ENCODE data around the gene INSYN2B. TPM values are rescaled to one million over a fixed set of nuclear protein-coding genes. Genes with fewer than 3 reads are reported as not detected.
A peak's percentile ranks its signal among the peaks of the same experiment; 100 is the strongest.

Gene INSYN2B
- total RNA-seq, 2 experiments from 2014 or later: not detected

DNA sequence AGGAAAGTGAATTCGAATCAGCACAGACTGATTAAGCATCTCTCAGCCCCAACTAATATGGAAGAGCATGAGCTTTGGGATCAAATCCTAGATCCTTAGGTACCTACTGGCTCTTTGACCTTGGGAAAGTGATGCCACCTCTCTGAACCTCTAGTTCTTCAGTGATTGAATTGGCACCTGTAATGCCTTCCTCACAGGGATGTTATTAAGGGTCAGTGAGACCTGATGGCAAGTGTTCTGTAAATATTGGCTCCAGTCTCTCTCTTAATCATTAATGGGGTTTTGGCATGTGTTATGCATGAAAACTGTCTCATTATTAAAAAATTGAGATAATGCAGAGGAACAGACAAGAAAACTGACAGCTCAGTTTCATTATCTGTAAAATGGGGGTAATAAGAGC, 115.8 kb downstream of the INSYN2B start:
- Mint-ChIP-seq H3K4me3 (no peak overlapping the region), H3K36me3 (peaks cover 19% of the 10 kb centered on the region), H3K27me3 (no peaks in the 10 kb centered on the region), H3K4me1 (peaks cover 16% of the 10 kb centered on the region), H3K27ac (no peak overlapping the region), H3K9me3 (ENCODE audit: low read depth) (no peaks in the 10 kb centered on the region)
- DNase-seq (no peak), ATAC-seq (no peak)
- CTCF ChIA-PET: no interaction called here

DNA sequence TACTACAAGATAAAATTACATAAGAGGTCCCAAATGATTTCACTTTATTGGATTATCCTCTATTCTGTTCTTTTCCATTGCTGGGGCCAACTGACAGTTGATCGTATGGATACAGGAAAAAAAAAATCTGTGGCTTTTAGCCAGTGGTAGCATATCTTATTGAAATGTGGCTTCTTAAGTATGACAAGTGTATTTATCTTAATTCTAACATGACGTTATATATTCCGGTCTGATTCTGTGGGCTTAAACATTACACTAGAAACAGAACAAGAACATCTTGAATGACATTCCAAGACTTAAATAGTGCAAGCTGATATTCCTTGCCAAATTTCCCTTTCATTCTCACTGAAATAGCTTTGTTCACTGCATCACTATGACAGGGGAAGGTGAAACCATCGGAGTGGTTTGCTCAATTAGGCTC, 117.9 kb downstream of the INSYN2B start:
- DNase-seq (no peak), ATAC-seq (no peak)
- Mint-ChIP-seq H3K27ac (no peak overlapping the region), H3K9me3 (ENCODE audit: low read depth) (no peaks in the 10 kb centered on the region), H3K36me3 (peaks cover 12% of the 10 kb centered on the region), H3K4me3 (no peak overlapping the region), H3K4me1 (peaks cover 21% of the 10 kb centered on the region), H3K27me3 (no peaks in the 10 kb centered on the region)
- CTCF ChIA-PET: no interaction called here

DNA sequence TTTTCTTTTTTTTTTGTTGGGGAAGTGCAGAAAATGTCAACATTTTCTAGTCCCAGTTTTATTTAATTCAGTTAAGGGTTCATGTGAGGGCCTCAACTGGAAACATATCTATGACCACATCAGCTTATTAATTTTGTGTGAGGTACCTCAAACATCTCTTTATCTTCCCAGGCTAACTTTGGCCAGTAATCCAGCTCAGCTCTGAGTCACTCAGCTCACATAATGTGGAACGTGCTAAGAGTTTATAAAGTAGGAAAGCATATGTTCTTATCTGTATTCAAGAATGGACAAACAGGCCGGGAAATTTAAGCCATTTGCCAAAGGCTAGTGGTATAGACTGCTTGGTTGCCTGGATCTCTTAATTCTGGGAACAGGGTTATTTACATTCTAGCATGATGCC, 118.4 kb downstream of the INSYN2B start:
- no peaks in the 10 kb centered on the region for H3K9me3 Mint-ChIP-seq (ENCODE audit: low read depth)
- ATAC-seq: no peak
- peaks cover 15% of the 10 kb centered on the region for H3K36me3 Mint-ChIP-seq
- H3K27ac Mint-ChIP-seq: no peak overlapping the region
- no peak overlapping the region for H3K4me3 Mint-ChIP-seq
- no peak for DNase-seq
- CTCF ChIA-PET: no interaction called here
- no peaks in the 10 kb centered on the region for H3K27me3 Mint-ChIP-seq
- peaks cover 21% of the 10 kb centered on the region for H3K4me1 Mint-ChIP-seq

DNA sequence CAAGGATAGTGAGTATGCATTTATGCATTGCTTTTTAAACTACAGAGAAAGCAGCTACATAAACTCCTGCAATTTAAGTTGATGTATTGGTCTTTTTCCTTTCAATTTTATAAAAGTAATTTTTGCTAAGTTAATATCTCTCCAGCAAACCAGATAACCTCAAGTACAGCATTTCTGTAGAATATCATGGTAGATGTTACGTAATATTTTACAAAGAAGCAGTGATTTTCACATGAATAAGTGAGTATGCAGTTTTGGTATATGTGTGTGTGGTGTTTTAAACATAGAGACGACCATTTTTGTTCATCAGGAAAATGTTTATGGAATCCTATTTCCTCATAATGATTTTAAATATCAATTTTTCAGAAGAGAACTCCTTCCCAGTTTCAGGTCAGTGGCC, 118.9 kb downstream of the INSYN2B start:
- H3K9me3 Mint-ChIP-seq (ENCODE audit: low read depth): no peaks in the 10 kb centered on the region
- no peak overlapping the region for H3K27ac Mint-ChIP-seq
- no peak for ATAC-seq
- DNase-seq: no peak
- no peaks in the 10 kb centered on the region for H3K27me3 Mint-ChIP-seq
- no peak overlapping the region for H3K4me3 Mint-ChIP-seq
- CTCF ChIA-PET: no interaction called here
- peaks cover 12% of the 10 kb centered on the region for H3K36me3 Mint-ChIP-seq
- H3K4me1 Mint-ChIP-seq: peaks cover 20% of the 10 kb centered on the region

DNA sequence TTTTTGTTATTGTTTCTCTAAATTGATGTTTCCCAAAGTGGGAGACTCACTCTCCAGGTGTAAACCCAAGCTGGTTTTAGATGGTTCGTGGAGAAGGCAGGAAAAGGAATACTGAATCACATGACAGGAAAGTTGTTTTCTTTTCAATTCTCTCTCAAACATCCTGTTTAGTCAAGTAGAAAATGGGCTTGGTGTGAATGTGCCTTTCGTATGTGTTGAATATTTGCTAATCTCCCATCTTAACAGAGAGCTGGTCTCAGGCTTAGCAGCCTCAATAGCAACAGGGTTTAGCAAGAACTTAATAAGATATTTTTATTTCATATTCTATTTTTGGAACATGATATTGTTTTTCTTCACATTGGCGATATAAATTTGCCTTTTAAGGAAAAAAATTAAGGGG, 119.7 kb downstream of the INSYN2B start:
- H3K9me3 Mint-ChIP-seq (ENCODE audit: low read depth): no peaks in the 10 kb centered on the region
- DNase-seq (no peak), ATAC-seq (peak; percentile 33)
- no peak overlapping the region for H3K4me3 Mint-ChIP-seq
- peaks cover 21% of the 10 kb centered on the region for H3K4me1 Mint-ChIP-seq
- CTCF ChIA-PET: no interaction called here
- H3K27me3 Mint-ChIP-seq: no peaks in the 10 kb centered on the region
- peak overlapping the region; percentile 52 for H3K27ac Mint-ChIP-seq
- H3K36me3 Mint-ChIP-seq: peaks cover 17% of the 10 kb centered on the region

DNA sequence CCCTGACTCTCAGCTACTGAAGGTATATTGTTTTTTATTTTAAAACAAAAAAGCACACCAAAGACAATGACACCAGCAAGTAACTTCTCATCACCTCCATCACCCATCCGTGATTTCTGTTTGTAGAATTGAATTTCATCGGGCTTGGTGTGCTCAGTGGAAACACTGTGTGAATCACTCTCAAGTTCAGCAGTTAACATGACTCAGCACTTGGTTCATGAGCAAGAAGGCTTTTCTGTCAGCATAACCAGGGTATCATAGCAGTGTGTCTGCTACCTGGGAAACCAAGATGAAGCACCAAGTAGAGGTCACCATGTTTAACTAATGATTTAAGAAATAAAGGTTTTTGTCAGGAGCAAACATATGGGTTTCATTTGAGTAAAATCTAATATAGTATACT, 123.7 kb downstream of the INSYN2B start:
- Mint-ChIP-seq H3K4me3 (no peak overlapping the region), H3K9me3 (ENCODE audit: low read depth) (no peaks in the 10 kb centered on the region), H3K36me3 (peaks cover 40% of the 10 kb centered on the region), H3K27ac (no peak overlapping the region), H3K27me3 (no peaks in the 10 kb centered on the region), H3K4me1 (peaks cover 19% of the 10 kb centered on the region)
- CTCF ChIA-PET: no interaction called here
- DNase-seq (no peak), ATAC-seq (no peak)

DNA sequence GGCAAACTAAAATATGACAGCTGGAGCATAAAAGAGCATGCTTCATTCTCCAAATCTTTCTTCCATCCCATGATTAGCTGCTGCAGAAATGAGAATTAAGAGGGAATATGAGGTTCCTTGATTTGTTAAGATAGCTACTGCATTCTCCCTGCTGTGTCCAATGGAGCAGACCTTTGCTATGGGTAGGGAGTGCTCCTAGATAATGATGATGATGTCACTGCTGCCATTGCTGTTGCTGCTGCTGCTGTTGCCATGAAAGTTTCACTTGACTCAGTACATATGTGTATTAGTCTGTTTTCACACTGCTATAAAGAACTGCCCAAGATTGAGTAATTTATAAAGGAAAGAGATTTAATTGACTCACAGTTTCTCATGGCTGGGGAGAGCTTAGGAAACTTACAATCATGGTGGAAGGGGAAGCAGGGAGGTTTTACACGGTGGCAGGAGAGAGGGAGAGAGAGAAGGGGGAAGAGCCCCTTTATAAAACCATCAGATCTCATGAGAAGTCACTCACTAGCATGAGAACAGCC, 128.9 kb downstream of the INSYN2B start:
- peaks cover 5% of the 10 kb centered on the region for H3K4me1 Mint-ChIP-seq
- CTCF ChIA-PET: interaction anchor here (0.8 kb wide), 1 partner anchor 16 kb away, joined by 4 read pairs; no protein-coding TSS in a partner anchor
- ATAC-seq: no peak
- H3K9me3 Mint-ChIP-seq (ENCODE audit: low read depth): peaks cover 22% of the 10 kb centered on the region
- H3K36me3 Mint-ChIP-seq: peaks cover 81% of the 10 kb centered on the region
- DNase-seq: no peak
- H3K27ac Mint-ChIP-seq: no peak overlapping the region
- H3K4me3 Mint-ChIP-seq: no peak overlapping the region
- no peaks in the 10 kb centered on the region for H3K27me3 Mint-ChIP-seq

DNA sequence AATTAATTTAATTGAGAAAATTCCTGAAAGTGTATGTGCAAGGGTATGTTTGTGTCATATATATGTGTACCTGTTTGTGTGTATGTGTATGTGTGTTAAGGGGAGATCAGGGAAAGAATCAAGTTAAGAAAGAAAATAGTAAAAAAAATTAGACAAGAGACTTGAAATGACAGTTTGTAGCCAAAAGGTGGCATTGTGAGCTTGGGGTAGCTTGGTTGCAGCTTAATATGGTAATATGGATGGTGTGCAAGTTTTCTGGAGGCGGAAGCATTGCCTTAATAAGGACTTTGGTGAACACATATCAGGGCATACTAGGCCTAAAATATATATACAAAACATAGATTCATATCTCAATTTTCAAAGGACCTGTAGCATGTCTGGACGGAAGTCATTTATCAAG, 129.9 kb downstream of the INSYN2B start:
- no peak for ATAC-seq
- CTCF ChIA-PET: no interaction called here
- Mint-ChIP-seq H3K4me1 (peaks cover 3% of the 10 kb centered on the region), H3K4me3 (no peak overlapping the region), H3K36me3 (peaks cover 77% of the 10 kb centered on the region), H3K9me3 (ENCODE audit: low read depth) (peaks cover 22% of the 10 kb centered on the region), H3K27me3 (no peaks in the 10 kb centered on the region), H3K27ac (no peak overlapping the region)
- DNase-seq: no peak

DNA sequence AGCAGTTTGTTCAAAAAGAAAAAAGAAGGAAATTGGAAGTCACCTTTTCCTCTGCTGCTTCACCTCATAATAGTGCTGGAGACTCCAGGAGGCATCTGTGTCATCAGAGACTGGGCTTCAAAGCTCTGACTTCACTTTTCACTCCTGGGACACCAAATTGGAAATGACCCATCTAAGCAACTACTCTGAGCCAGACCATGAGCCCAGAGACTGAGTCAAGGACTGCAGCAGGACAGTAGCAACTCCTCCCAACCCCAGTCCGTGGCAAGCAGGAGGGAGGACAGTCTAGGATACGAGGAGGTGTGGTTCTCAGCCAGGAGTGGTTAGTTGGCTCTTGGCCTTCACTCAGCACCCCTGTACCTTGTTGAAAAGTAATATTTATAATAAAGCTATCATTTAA, 131.5 kb downstream of the INSYN2B start:
- no peak overlapping the region for H3K4me3 Mint-ChIP-seq
- H3K36me3 Mint-ChIP-seq: peaks cover 81% of the 10 kb centered on the region
- no peak for ATAC-seq
- CTCF ChIA-PET: no interaction called here
- no peak overlapping the region for H3K27ac Mint-ChIP-seq
- H3K4me1 Mint-ChIP-seq: peaks cover 8% of the 10 kb centered on the region
- H3K9me3 Mint-ChIP-seq (ENCODE audit: low read depth): peaks cover 22% of the 10 kb centered on the region
- H3K27me3 Mint-ChIP-seq: no peaks in the 10 kb centered on the region
- DNase-seq: no peak

DNA sequence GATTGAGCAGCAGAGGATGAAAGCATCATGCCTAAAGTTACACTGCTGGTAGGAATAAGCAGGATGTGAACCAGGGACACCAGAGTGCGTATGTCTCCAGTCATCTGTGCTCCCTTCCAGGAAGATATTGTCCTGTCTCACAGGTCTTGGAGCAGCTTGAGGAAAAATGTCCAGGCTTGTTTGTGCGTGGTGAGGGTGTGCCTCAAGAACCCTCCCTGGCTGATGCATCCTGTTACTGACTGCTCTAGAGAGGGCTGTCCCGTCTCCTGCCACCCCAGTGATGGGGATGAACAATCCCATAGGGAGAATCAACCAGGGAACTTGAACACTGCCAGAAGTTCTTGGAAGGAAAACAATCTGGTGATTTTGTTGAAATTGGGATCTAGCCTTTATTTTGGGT, 132.0 kb downstream of the INSYN2B start:
- Mint-ChIP-seq H3K36me3 (peaks cover 82% of the 10 kb centered on the region), H3K9me3 (ENCODE audit: low read depth) (peaks cover 22% of the 10 kb centered on the region), H3K4me3 (no peak overlapping the region), H3K4me1 (peaks cover 8% of the 10 kb centered on the region), H3K27me3 (no peaks in the 10 kb centered on the region), H3K27ac (no peak overlapping the region)
- ATAC-seq (no peak), DNase-seq (no peak)
- CTCF ChIA-PET: no interaction called here

DNA sequence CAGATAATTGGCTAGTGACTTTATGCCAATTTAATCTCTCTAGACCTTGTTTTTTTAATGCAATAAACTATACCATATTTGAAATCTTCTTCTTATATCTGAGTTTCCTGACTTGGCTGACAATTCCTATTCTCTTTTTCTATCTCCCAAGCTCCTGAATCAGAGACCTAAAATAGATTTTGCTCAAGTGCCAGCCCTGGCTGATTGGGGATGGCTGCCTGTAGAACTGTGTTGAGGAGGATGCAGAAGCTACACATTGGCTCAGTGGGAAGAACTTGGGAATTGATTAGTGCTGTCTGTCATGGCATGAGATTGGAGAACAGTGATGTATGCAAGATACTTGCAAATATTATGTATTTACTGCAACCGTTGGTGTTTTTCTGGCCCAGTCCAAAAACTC, 132.8 kb downstream of the INSYN2B start:
- CTCF ChIA-PET: no interaction called here
- no peaks in the 10 kb centered on the region for H3K27me3 Mint-ChIP-seq
- ATAC-seq (no peak), DNase-seq (no peak)
- peaks cover 22% of the 10 kb centered on the region for H3K9me3 Mint-ChIP-seq (ENCODE audit: low read depth)
- peaks cover 8% of the 10 kb centered on the region for H3K4me1 Mint-ChIP-seq
- H3K36me3 Mint-ChIP-seq: peaks cover 80% of the 10 kb centered on the region
- no peak overlapping the region for H3K4me3 Mint-ChIP-seq
- no peak overlapping the region for H3K27ac Mint-ChIP-seq

DNA sequence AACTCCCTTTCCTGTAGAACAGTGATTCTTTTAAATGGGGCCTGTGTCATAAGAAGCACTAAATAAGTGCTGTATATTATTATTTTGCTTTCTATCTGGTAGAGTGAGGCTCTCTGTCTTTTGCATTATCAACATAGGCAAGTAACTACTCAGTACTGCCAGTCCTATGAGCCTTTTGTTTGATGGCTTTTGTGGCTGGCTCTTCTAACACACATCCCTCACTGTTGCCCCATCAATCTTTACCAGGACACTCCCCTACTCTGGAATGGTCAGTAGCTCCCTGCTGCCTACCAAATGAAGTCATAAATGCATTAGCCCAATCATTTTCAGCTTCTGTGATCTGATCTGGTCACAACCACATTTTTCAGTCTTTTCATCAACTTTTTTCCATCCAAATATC, 137.6 kb downstream of the INSYN2B start:
- DNase-seq: no peak
- ATAC-seq: no peak
- Mint-ChIP-seq H3K36me3 (peaks cover 73% of the 10 kb centered on the region), H3K27ac (no peak overlapping the region), H3K9me3 (ENCODE audit: low read depth) (no peaks in the 10 kb centered on the region), H3K4me1 (peaks cover 28% of the 10 kb centered on the region), H3K27me3 (no peaks in the 10 kb centered on the region), H3K4me3 (no peak overlapping the region)
- CTCF ChIA-PET: no interaction called here

DNA sequence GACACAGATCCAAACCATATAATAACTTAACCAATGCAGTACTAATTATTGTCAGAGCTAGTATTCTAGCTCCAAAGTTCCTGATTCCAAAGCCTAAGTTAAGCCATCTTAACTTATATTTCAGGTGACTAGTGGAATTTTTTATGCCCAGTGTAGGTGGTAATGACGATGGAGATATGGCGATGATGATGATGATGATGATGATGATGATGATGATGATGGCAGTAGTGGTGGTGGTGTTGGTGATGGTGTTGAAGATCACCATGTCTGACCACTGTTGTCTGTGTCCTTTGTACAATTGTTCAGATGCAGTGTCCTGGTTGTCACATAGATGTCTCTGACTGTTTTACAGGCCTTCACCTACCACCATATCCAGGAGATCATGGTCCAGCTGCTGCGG, 139.9 kb downstream of the INSYN2B start:
- Mint-ChIP-seq H3K36me3 (peaks cover 65% of the 10 kb centered on the region), H3K27ac (no peak overlapping the region), H3K4me3 (no peak overlapping the region), H3K27me3 (no peaks in the 10 kb centered on the region), H3K9me3 (ENCODE audit: low read depth) (no peaks in the 10 kb centered on the region), H3K4me1 (peaks cover 42% of the 10 kb centered on the region)
- DNase-seq: no peak
- ATAC-seq: no peak
- CTCF ChIA-PET: no interaction called here

DNA sequence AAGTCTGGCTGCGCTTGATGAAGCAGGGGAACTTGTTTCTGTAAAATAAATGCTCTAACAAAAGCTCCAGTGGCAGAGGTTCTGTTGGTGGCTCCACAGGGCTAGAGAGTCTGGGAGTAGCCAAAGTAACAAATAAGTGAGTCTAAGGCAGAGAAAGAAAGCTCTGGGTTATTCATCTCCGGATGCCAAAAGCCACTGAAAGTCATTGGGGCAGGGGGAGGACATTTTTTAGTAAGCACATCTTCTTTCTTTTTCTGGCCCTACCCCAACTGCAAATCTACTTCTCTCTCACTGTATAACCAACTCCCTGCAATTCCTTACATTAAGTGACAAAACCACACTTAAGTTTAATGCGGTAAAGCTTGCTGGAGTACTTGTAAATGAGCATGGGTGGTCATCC, 141.6 kb downstream of the INSYN2B start:
- peaks cover 53% of the 10 kb centered on the region for H3K36me3 Mint-ChIP-seq
- CTCF ChIA-PET: interaction anchor here (1.0 to 1.3 kb wide), 2 partner anchors 11 to 19 kb away, joined by 3 to 4 read pairs; no protein-coding TSS in a partner anchor

DNA sequence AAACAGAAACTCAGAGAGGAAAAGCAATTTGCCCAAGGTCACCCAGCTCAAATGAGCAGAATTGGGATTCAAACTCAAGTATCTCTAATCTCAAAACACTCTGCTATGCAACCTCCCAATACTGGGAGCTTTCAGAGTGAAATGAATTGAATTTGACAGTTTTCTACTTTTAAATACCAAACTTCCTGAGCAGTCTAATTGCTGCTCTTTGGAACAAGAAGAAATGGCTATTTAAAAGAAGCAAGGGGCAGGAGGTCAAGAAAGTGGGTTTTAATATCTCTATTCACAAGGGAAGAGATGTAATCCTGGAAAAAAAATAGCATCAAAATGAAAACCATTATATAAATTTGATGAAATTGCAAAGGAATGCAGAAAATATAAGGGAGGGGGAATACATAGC, 142.6 kb downstream of the INSYN2B start:
- peaks cover 54% of the 10 kb centered on the region for H3K4me1 Mint-ChIP-seq
- no peak for ATAC-seq
- DNase-seq: no peak
- peaks cover 49% of the 10 kb centered on the region for H3K36me3 Mint-ChIP-seq
- CTCF ChIA-PET: interaction anchor here (1.0 to 1.6 kb wide), 3 partner anchors 9 to 55 kb away, joined by 3 read pairs; no protein-coding TSS in a partner anchor
- no peak overlapping the region for H3K27ac Mint-ChIP-seq
- H3K4me3 Mint-ChIP-seq: no peak overlapping the region
- no peaks in the 10 kb centered on the region for H3K27me3 Mint-ChIP-seq
- no peaks in the 10 kb centered on the region for H3K9me3 Mint-ChIP-seq (ENCODE audit: low read depth)

More for the DNA sequence above, 141.6 kb downstream of the INSYN2B start:
- peak; percentile 84 for ATAC-seq
- Mint-ChIP-seq H3K4me1 (peaks cover 44% of the 10 kb centered on the region), H3K9me3 (ENCODE audit: low read depth) (no peaks in the 10 kb centered on the region), H3K27me3 (no peaks in the 10 kb centered on the region), H3K4me3 (no peak overlapping the region), H3K27ac (peak overlapping the region; percentile 47)
- DNase-seq: peak; percentile 61

All from activated CD8-positive, alpha-beta memory T cell treated with anti-CD3 and anti-CD28 coated beads, Interleukin-2, amount 10 ng/mL, durations not matched to agents 7 days and 5 days (primary cell).